Measurements from ENCODE around the gene SAMD3. TPM values are rescaled to one million over a fixed set of nuclear protein-coding genes. Genes with fewer than 3 reads are reported as not detected.

The SAMD3 gene
- total and polyA plus RNA-seq, 2 of the 4 experiments (the other 2 are of a cell fraction): 3.0 to 3.9 TPM

DNA sequence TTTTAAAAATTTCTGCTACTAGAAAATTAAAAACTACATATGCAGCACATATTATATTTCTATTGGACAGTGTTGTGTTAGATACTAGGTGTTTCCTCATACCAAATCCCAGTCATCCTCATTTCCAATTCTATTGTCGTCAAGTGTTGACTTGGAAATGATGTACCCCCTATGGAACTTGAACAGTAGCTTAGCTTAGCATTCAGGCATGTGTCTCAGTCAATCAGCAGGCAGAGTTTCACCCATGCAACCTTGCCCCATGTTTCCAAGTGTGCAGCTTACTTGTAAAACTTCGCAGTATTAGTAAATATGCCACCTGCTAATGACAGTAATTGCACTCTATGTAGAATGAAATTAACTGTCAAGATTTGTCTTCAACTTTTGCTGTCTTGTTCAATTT lies 59.5 kb downstream of the SAMD3 start:
- H3K14ac ChIP-seq (replicated peaks; ENCODE audit: low read depth, low read length): no peak overlapping the region
- WGBS, 2 experiments (ENCODE audit: extremely low coverage in 2 of 2, insufficient read length in 1 of 2): no CpG with 5 or more reads among the region's 2 CpGs
- CTCF ChIA-PET: no interaction called here

More for the DNA sequence above, 59.5 kb downstream of the SAMD3 start:
- Histone ChIP-seq H3K9me3 (ENCODE audit: control insufficient read depth, insufficient read depth, low read length) (peaks cover 8% of the 10 kb centered on the region), H4K20me1 (ENCODE audit: insufficient read depth, low read length) (no peaks in the 10 kb centered on the region), H2BK15ac (ENCODE audit: low read depth, low read length) (no peak overlapping the region), H3K23ac (ENCODE audit: low read depth, low read length) (no peak overlapping the region), H3K27ac (ENCODE audit: insufficient read depth, low read length) (no peak overlapping the region), H2AFZ (replicated peaks; ENCODE audit: low read length, poor library complexity) (no peak overlapping the region), H2BK20ac (ENCODE audit: low read depth, low read length) (no peak overlapping the region; the same call in 1 of the 2 replicates), H4K5ac (ENCODE audit: low read depth, low read length) (no peak overlapping the region), H4K8ac (ENCODE audit: low read depth in 2 of 2, low read length in 2 of 2) (no peak overlapping the region), H4K91ac (ENCODE audit: insufficient read depth, low read depth, low read length) (no peak overlapping the region), H3K79me1 (ENCODE audit: low read depth in 1 of 2, low read length in 2 of 2) (no peaks in the 10 kb centered on the region), H3K4me1 (ENCODE audit: control insufficient read depth, insufficient read depth, low read length) (0 out of 2 replicates have a peak, but pooled peaks cover 1% of the 10 kb centered on the region), H3K9ac (ENCODE audit: low read depth, low read length) (no peak overlapping the region), H3K36me3 (ENCODE audit: control insufficient read depth, insufficient read depth, low read length) (no peaks in the 10 kb centered on the region), H2AK9ac (replicated peaks; ENCODE audit: low read depth, low read length, poor library complexity) (no peak overlapping the region), H3K4me2 (ENCODE audit: low read depth, low read length) (no peak overlapping the region), H3K4me3 (ENCODE audit: insufficient read depth, low read depth, low read length) (no peak overlapping the region), H2AK5ac (ENCODE audit: low read depth, low read length) (no peak overlapping the region), H3K4ac (ENCODE audit: low read depth, low read length) (no peak overlapping the region), H3K56ac (ENCODE audit: extremely low read depth, insufficient read depth, low read length) (no peak overlapping the region), H3K9me1 (ENCODE audit: insufficient read depth, low read length) (no peaks in the 10 kb centered on the region), H3K27me3 (ENCODE audit: control insufficient read depth, insufficient read depth, low read length) (no peaks in the 10 kb centered on the region), H3K18ac (ENCODE audit: low read depth, low read length) (no peak overlapping the region), H2BK5ac (ENCODE audit: low read depth, low read length, poor library complexity, severe bottlenecking) (no peak overlapping the region), H2BK120ac (ENCODE audit: low read depth, low read length) (no peak overlapping the region)
- ATAC-seq (ENCODE audit: low read depth) (no peak), DNase-seq (no peak)
- TF ChIP-seq SMC3 (IDR thresholded peaks at IDR 0.05; ENCODE audit: low read depth, low read length): no peak
- TF ChIP-seq RCOR1 (IDR thresholded peaks at IDR 0.05; ENCODE audit: insufficient replicate concordance, low read length): no peak
- TF ChIP-seq MXI1 (IDR thresholded peaks at IDR 0.05; ENCODE audit: borderline replicate concordance, low read depth, low read length): no peak
- no peak for TF ChIP-seq CHD1 (IDR thresholded peaks at IDR 0.05; ENCODE audit: low read depth, low read length)
- TF ChIP-seq POLR2A (IDR thresholded peaks at IDR 0.05; ENCODE audit: low read depth, low read length): no peak
- TF ChIP-seq ELK1 (IDR thresholded peaks at IDR 0.05; ENCODE audit: borderline replicate concordance, low read depth, low read length): no peak
- dilution Hi-C loops (cut with HindIII; ENCODE audit: low sequenced_read_pairs, unreplicated experiment) (no loop called here), intact Hi-C loops (cut with micrococcal nuclease) (no loop called here), in situ Hi-C loops (cut with MboI; ENCODE audit: low sequenced_read_pairs) (no loop called here)
- no TSS peak for BruUV-seq (replicated peaks)
- POLR2A ChIA-PET (ENCODE audit: unreplicated experiment): no interaction called here
